ENCODE measurements around the gene P2RX5.

The P2RX5 gene

GRCh38 chr17:3641717-3642486 lies 54.1 kb downstream of the P2RX5 start:
- H3K27me3 ChIP-seq, result no peaks in the 10 kb centered on the region
- H3K4me1 ChIP-seq, result no peaks in the 10 kb centered on the region
- TF ChIP-seq CTCF (IDR thresholded peaks at IDR 0.05; ENCODE audit: low read depth, low read length), result no peak
- DNase-seq, result no peak
- no peaks in the 10 kb centered on the region for H3K9me3 ChIP-seq
- H3K4me3 ChIP-seq (ENCODE audit: low read depth, low read length), result no peak overlapping the region
- H3K36me3 ChIP-seq, result no peaks in the 10 kb centered on the region

- no peaks in the 10 kb centered on the region for H3K36me3 ChIP-seq
Observed at GRCh38 chr17:3641014-3641413, 54.9 kb downstream of the P2RX5 start.

GRCh38 chr17:3639981-3640596 lies 55.9 kb downstream of the P2RX5 start:
- DNase-seq, result no peak
- TF ChIP-seq CTCF (IDR thresholded peaks at IDR 0.05; ENCODE audit: low read depth, low read length), result no peak
- H3K4me1 ChIP-seq, result no peaks in the 10 kb centered on the region

More at GRCh38 chr17:3641014-3641413, 54.9 kb downstream of the P2RX5 start:
- Histone ChIP-seq H3K4me1 (no peaks in the 10 kb centered on the region), H3K27me3 (no peaks in the 10 kb centered on the region), H3K4me3 (ENCODE audit: low read depth, low read length) (no peak overlapping the region), H3K9me3 (no peaks in the 10 kb centered on the region)
- DNase-seq, result no peak
- TF ChIP-seq CTCF (IDR thresholded peaks at IDR 0.05; ENCODE audit: low read depth, low read length), result no peak

GRCh38 chr17:3636908-3637373 lies 59.0 kb downstream of the P2RX5 start:
- H3K9me3 ChIP-seq, result no peaks in the 10 kb centered on the region
- H3K4me3 ChIP-seq (ENCODE audit: low read depth, low read length), result peak overlapping the region; percentile 69
- DNase-seq, result no peak
- H3K4me1 ChIP-seq, result no peaks in the 10 kb centered on the region
- no peak for TF ChIP-seq CTCF (IDR thresholded peaks at IDR 0.05; ENCODE audit: low read depth, low read length)
- no peaks in the 10 kb centered on the region for H3K36me3 ChIP-seq
- no peaks in the 10 kb centered on the region for H3K27me3 ChIP-seq

More at GRCh38 chr17:3639981-3640596, 55.9 kb downstream of the P2RX5 start:
- H3K36me3 ChIP-seq, result no peaks in the 10 kb centered on the region
- H3K27me3 ChIP-seq, result no peaks in the 10 kb centered on the region
- H3K9me3 ChIP-seq, result no peaks in the 10 kb centered on the region
- no peak overlapping the region for H3K4me3 ChIP-seq (ENCODE audit: low read depth, low read length)

GRCh38 chr17:3636154-3636907 lies 59.6 kb downstream of the P2RX5 start, which contains the start of the genes CTNS and SHPK:
TSS of gene CTNS (plus strand) at chr17:3636760. CDS start at chr17:3640207, 3,447 bp downstream.
TSS of gene SHPK (minus strand) at chr17:3636250. CDS start at chr17:3636219, 31 bp downstream.
- Histone ChIP-seq H3K9me3 (no peaks in the 10 kb centered on the region), H3K27me3 (no peaks in the 10 kb centered on the region), H3K4me3 (ENCODE audit: low read depth, low read length) (peak within 1 kb of the TSS; percentile 69), H3K36me3 (no peaks in the 10 kb centered on the region), H3K4me1 (no peaks in the 10 kb centered on the region)
- no peak for TF ChIP-seq CTCF (IDR thresholded peaks at IDR 0.05; ENCODE audit: low read depth, low read length)
- peak; percentile 93 for DNase-seq
